RPMI8226 (cell line): Measurements from ENCODE around the gene ZNF273.
"Not testable (repeated sequence)": the region's sequence is repeated elsewhere in the genome, so short reads cannot be mapped to it uniquely, and the experiment has no call there.

Experiments
- DNase-seq: peaks from one replicate; pipeline ENCODE4 v3.0.0-alpha.2; 2015

ZNF273 gene

DNA sequence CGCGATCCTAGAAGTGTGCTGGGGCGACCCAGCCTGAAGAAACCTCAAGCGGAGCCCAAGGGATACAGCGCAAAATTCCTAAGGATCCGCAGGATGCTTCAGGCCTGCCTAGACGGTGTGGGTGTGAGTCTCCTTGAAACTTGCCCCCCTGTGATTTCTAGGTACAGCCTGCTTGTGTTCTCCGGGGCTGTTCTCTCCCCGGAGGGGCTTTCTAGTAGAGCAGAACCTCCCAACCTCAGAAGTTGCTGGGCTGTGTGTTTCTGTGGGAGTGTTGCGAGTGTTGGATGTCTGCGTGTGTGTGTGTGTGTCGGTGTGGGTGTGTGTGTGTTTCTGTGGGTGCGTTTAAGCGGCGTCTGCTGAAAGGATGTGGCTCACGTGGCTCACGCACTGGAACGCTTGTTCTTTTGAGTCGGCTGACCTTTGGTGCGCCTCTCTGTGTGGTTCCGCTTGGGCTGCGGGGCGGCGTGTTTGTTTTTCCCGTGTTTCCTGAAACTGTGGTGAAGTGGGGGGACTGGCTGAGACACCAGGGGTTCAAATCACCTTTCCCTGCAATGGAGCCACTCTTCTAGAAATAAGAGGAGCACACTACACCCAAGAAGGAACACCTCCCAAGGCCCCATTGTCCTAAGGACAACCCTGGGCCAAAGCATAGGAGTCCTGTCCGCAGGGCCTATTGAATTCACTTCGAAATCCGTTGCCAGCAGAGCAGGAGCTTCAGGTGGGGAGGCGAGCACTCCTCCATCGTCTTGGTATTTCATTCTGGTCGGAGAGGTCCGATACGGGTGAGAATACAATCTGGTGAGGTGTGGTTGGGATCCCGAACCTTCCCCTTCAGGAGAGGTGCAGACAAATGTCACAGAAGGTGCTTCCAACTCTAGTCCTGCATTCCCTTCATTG, 25.1 kb upstream of the ZNF273 start:
- no peak for DNase-seq

DNA sequence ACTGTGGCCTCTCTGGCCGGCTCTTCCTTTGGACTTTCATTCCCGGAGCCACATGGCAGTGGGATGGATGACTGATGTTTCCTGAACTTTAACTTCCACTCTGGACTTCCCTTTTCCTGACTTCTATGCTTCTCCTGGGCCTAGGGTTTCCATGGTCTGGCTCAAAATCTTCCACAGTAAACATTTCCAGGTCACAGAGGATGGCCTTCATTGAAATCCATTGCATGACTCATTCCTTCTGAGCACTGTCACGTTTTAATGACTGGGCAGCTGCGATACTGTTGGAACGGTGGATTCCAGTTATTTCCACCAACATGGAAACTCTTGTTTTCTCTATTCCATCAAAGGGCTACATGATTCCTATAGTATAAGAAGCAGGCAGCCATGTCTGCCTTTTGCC, 24.4 kb upstream of the ZNF273 start:
- DNase-seq, result no peak

DNA sequence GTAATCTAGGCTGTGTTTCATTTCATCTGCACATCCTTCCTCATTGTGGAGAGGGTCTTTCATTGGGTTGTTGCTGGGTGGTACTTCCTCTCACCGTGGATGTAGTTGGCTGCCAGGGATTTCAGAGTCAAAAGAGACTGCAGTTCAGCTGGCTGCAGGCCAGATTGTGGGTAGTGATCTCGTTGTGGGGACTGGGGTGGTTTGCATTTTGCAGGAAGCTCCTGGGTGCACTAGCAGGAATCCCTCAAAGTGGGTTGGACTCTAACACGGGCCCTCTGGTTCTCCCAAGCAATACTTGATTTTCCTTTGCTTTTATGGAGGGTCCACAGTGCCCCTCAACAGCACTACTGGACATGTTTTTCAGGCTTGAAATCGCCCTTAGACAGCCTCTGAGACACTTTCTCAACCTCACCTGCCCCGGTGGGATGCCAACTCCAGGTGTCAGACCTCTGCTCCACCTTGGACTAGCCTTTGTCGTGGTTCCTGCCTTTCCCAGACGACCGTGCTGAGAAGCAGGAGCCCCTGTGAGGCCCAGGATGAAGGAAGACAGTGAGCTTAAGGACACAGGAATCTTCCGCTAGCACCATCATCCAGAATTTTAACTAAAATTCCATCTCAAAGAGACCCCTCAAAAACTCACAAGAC, 23.9 kb upstream of the ZNF273 start:
- peak; percentile 25 for DNase-seq

DNA sequence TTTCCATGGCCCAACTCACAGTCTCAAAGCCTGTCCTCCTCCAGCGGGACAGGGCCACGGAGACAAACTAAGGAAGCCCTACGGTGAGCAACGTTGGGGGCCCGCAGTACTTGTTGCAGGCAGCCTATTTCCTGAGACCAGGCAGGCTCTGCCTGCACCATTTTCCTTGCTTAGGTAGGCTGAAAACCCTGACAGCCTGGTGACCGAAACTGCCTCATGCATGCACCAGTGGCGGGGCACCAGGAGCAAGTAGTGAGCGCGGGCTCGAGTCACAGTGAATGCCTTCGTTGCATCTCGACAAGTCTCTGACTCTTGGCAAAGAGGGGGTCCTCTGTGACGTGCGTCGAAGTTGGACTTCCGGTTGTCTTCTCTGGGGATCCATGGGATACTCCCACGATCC, 23.3 kb upstream of the ZNF273 start:
- no peak for DNase-seq

DNA sequence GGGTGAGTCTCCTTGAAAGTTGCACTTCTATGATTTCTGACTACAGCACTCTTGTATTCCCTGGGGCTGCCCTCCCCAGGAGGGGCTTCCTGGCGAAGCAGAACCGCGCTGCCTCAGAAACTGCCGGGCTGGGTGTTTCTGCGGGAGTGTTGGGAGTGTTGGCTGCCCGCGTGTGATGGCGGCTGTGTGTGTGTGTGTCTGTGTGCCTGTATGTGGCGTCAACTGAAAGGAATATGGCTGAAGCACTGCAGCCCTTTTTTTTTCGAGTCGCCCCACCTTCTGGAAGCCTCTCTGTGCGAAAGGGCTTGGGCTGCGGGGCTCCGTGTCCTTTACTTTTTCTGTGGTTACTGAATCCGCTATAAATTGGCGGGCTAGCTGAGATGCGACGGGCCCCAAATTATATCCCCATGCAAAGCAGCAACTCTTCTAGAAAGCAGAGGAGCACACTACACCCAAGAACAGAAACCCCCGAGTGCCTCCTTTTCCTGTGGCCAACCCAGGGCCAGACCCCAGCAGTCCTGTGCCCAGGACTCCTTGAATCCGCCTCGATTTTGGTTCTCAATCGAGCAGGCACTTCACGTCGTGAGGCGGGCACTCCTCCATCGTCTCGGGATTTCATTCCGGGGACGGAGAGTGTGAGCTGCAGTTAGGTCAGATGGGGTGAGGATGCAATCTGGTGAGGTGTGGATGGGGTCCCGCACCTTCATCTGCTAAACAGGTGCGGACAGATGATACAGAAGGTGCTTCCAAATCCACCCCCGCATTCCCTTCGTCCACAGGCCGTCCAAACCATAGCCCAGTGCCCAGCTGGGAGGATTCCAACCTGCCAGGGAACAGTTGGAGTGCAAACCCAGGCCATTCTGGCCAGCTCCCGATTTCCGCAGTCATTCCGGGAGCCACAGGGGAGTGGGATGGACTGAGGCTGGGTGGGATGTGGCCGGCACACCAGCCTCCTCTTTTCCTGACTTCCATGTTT, 22.5 kb upstream of the ZNF273 start:
- DNase-seq, result no peak

DNA sequence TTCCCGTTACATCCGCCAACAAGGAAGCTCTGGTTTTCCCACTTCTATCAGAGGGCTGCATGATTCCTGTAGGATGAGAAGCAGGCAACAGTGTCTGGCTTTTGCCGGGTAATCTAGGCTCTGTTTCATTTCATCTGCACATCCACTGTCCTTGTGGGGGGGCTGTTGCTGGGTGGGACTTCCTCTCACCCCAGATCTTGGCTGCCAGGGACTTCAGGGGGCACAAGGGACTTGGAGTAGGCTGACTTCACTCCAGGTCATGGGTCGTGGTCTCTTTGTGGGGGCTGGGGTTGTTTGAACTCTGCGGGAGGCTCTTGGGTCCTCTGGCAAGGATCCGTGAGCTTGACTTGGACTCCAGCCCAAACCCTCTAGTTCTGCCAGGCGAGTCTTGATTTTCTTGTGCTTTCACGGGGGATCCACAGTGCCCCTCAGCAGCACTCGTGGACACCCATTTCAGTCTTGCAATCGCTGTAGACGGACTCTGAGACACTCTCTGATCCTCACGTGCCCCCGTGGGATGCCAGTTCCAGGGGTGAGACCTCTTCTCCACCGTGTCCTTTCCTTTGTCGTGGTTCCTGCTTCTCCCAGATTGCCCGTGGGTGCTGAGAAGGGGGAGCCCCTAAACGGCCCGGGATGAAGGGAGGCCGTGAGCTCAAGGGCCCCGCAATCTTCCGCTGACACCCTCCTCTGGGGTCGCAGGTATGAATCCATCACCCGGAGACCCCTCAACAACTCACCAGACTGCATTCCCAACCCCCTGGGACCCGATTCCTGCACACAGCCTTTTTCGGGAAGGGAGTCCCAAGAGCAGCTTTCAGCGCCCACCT, 21.4 kb upstream of the ZNF273 start:
- DNase-seq, result no peak

DNA sequence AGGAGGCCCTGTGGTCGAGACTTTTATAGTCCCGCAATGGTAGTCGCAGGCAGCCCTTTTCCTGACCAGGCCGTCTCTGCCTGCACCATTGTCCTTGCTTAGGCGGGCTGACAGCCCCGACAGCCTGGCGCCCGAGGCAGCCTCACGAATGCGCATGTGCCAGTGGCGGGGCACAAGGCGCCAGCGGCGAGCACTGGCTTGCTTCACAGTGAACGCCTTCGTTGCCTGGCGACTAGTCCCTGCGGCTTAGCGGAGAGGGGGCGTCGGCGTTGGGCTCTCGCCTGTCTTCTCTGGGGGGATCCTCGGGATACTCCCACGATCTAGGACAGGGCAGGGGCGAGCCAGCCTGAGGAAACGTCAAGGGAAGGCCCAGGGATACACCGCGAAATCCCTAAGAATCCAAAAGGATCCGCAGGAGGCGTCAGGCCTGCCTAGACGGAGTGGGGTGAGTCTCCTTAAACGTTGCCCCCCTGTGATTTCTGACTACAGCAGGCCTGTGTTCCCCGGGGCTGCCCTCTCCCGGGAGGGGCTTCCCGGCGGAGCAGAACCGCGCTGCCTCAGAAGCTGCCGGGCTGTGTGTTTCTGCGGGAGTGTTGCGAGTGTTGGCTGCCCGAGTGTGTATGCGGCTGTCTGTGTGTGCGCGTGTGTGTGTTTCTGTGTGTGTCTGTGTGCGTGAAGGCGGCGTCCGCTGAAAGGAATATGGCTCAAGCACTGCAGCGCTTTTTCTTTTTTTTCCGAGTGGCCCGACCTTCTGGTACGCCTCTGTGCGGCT, 20.5 kb upstream of the ZNF273 start:
- no peak for DNase-seq

DNA sequence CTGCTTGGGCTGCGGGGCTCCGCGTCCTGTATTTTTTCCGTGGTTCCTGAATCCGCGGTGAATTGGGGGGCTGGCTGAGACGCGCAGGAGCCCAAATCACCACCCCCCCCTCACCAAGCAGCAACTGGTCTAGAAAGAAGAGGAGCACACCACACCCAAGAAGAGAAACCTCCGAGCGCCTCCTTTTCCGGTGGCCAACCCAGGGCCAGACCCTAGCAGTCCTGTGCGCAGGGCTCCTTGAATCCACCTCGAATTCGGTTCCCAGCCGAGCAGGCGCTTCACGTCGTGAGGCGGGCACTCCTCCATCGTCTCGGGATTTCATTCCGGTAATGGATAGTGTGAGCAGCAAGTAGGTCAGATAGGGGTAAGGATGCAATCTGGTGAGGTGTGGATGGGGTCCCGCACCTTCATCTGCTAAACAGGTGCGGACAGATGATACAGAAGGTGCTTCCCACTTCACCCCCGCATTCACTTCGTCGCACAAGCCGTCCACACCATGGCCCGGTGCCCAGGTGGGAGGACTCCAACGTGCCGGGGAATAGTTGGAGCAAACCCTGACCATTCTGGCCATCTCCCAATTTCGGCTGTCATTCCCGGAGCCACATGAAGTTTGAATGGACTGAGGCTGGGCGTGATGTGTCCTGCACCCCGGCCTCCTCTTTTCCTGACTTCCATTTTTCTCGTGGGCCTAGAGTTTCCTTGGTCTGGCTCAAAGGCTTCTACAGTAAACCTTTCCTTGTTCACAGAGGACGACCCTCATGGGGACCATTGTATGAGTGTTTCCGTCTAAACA, 19.8 kb upstream of the ZNF273 start:
- DNase-seq, result no peak

DNA sequence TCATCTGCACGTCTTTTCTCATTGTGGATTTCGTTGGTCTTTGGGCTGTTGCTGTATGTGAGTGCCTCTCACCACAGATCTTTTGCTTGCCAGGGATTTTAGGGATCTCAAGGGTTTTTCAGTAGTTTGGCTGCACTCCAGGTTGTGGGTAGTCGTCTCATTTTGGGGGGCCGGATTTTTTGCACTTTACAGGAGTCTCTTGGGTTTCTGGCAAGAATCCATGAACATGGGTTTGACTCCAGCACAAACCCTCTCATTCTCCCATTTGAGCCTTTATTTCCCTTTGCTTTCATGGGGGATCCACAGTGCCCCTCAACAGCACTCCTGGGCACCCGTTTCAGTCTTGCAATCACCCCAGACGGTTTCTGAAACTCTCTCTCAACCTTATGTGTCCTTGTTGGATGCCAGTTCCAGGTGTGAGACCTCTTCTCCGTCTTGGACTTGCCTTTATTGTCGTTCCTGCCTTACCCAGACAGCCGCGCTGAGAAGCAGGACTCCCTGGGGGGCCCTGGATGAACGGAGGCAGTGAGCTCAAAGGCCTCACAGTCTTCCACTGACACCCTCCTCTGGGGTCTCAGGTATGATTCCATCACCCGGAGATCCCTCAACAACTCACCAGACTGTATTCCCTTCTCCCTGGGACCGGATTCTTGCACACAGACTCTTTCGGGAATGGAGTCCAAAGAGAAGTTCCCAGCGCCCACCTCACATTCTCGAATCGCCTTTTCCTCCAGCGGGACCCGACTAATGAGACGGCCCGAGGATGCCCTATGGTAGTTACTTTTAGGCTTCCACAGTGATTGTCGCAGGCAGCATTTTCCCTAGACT, 18.8 kb upstream of the ZNF273 start:
- no peak for DNase-seq

DNA sequence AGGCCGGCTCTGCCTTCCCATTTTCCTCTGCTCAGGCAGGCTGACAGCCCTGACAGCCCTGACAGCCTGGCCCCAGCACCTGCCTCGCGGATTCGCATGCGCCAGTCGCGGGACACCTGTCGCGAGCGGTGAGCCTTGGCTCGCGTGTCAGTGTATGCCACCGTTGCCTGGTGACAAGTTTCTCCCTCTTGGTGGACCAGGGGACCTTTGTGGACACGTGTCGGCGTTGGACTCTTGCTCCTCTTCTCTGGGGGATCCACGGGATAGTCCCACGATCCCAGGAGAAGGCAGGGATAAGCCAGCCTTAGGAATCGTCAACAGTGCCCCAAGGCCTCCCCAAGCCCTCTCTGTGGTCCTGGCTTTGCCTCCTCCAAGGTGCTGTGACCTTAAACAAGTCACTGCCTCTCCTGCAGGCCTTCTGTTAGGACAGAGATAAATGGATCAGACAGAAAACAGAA, 18.1 kb upstream of the ZNF273 start:
- no peak for DNase-seq

DNA sequence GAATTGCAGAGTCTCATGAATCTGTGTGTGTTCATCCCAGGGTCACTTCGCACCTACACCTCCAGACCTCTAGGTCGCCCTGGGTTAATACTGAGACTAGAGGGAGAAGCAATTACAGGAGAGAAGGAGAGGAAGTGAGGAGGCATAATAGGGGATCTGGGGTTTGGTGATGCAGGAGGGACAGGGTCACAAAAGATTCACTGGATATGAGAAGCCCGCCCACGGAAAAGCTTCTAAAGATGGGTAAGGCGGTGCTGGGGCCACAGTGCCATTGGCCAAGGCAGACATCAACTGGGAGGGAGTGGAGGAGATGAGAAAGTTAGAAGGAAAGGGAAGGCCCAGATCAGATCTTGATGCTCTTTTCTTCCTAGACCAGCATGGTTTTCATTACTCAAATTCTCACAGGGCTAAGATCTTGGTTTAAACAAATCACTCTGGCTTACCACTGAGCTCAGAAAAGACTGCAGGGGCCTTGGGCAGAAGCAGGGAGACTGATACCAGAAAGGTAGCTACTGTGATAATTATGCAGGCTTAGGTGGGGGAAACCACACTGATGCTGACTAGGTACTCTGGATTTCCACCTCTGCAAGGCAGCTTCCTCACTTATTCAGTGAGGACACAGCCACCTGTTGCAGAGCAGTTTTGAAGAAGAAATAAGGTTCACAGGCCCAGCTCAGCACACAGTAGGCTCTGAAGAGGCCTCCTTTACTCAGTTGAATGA, 17.4 kb upstream of the ZNF273 start:
- DNase-seq, result no peak

DNA sequence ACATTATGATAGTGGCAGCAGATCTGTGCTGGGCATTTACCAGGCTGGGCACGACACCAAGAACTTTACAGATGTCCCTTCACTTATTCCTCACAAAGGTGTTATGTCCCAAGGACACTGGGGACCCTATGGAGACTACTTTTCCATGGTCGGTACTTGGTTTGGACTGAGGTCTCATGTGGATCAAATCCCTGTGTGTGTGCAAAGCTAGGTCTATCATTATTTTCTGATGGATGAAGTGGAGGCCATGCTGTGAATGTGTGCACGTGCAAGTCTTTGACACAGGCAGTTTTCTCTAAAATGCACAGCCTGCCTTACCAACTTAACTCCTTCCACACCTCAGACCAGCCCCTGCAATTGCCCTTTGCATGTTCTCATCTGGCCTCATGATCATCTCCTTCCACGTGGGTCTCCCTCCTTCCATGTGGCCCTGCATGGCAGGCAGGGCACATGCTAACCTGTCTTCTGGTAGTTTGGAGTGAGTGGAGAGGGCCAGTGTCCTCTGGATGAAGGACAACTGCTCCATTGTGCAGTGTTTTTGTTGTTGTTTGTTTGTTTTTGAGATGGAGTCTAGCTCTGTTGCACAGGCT, 16.0 kb upstream of the ZNF273 start:
- DNase-seq, result no peak

DNA sequence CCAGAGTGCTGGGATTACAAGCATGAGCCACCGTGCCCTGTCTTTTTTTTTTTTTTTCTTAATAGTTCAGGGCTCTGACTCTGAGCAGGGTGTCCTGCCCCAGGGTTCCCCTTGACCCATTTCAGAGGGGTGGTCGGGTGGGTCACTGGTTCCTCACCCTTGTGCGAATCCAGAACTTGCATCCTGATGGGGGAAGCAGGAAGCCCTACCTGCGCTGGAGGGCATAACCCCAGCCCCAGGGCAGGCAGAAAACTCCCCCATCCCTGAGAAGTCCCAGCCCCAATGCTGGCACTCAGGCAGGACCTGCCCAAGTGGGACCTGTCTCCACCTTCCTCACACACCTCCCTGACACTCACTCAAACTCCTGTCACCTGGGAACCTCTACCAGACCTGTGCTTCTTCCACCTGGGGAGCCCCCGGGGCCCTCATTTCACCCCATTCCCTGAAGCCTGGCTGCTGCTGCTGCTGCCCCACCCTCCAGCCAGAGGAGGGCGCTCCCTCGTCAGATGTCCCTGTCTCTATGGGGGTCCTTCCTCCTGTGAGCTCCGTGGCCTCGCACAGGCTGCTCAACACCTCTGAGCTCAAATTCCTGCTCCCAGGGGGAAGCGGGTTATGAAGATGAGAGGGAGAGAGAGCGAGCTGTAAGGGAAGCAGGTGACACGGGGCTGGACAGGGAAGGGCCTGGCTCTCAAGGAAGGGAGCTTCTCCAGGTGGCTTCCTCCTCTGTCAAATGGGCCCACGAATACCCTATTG, 15.1 kb upstream of the ZNF273 start:
- DNase-seq, result peak; percentile 35

DNA sequence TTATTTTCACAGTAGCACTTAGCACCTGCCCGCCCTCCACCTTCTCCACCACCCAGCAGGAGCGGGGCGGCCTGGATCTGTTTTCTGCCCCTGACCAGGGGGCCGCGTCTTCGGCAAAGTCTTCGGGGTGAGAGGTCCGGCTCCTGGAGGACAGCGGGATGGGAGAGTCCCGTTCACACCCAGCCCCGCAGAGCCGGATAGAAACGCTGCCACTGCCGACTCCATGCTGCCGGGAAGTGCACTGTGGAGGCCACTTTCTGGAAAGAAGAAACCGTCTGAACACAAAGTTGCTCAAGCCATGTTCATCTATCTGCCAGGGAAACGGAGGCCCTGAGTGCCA, 14.5 kb upstream of the ZNF273 start:
- DNase-seq, result no peak

DNA sequence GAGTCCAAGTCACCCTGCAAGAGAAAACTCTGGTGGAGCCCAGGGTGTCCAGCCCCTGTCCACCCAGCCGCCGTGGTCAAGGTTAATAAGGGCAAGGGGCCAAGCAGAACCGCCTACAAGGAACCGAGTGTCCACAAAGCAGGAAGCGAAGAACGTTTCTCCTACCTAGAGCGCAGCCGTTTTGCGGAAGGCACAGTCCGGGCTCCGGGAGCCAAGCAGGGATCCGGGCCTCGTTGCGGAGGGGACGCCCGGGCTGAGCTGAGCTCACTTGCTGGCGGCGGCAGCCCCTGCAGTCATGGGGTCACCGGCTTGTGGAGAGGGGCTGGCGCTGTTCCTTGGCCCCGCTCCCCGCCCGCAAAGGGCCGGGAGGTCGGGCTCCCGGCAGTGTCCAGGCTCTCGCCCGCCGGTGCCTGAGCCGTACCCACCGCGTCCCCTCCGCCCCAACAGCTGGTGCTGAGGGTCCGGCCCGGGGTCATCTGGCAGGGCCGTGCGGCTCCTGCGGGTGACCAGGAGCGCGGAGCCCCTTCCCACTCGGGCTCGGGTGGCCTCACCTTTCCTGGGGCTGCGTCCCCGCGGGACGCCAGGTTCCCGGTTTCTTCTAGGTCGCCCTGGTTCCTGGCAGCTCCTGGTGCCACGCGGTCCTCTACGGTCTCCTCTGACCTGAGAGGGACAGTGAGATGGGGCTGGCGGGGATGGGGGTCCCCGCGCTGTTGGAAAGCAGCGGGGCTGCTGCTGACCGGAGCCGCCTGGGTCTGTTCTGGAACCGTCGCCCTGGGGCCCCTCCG, 14.0 kb upstream of the ZNF273 start:
- no peak for DNase-seq

DNA sequence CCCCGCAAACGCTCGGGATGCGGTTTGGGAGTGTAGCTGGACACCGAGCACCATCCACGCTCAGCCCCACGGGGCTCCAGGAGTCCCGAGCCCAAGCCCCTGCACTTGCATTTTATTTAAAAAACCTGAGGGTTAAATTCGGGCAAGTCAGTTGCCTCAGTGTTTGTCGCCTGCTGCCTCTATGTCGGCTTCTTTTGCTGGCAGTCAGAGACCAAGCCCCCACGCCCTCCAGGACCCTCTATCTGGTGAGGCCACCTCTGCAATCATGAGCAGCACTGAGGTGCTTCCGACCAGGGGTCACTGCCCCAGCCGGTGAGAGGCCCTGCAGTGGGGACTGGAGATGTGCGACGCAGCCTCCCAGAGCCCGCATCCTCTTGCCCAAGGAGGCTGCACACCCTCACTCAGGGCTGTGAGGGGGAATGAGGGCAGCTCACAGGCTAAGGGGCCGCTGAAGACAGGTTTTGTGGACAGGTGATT, 13.3 kb upstream of the ZNF273 start:
- no peak for DNase-seq

DNA sequence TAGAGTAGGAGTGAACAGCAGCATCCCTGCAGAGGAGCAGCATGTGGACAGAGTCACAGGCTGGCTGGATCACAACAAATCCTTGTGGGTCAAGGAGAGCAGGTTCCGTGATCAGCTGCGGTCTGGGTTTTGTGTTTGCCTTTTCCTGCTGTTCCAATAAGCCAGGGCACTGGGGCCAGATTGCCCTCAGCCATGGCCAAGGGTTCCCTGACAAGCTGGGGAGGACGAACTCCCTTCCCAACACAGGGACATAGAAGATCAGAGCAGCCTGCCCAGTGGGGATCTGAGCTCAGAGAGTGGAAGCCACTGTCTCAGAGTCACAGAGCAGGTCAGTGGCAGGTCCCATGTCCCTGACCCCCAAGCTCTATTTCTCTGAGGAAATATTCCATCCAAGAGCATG, 12.8 kb upstream of the ZNF273 start:
- not testable (repeated sequence) for DNase-seq
